ENCODE results near the gene UTP15. TPM values are rescaled to one million over a fixed set of nuclear protein-coding genes. Genes with fewer than 3 reads are reported as not detected.

The UTP15 gene
- total and polyA plus RNA-seq, 10 of the 15 experiments (the other 5 are each of a cell fraction or from before 2014, with no cell fraction given) = 22.5 to 39.4 (median 29.6) TPM

DNA sequence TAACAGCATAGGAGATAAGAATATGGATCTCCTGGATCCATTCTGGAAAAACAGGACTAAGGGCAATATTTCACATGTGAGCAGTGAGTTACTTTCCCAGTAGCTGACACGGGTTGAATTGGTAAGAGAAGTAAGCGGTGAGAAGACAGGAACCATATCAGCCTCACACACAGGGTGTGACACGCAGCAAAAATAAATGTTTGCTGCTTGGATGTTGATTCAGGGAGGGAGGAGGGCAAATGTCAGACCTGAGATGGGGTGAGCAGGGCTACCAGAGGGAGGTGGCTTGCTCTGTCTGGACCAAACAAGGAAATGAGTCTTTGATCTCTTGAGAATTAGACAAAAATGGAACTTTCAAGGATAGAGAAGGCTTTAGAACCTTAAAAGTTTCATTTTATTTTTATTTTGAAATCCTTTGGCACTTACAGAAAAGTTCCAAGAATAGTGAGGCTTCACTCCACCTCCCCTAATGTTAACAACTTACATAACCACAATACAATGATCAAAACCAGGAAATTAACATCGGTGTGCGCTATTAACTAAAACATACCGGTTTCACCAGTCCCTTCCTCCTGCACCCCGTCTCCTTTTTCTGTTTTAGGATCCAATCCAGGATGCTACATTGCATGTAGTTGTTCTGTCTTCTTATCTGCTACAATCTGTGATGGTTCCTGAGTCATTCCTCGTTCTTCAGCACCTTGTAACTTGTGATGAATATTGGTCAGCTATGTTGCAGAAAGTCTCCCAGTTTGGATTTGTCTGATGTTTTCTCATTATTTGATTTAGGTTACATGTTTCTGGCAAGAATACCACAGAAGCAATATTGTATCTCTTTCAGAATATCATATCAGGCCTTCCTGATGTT is 39.9 kb downstream of the UTP15 start:
- Histone ChIP-seq H3K9ac (ENCODE audit: control insufficient read depth, insufficient read depth, low read length) (no peak overlapping the region), H3K9me3 (replicated peaks; ENCODE audit: control insufficient read depth, insufficient read depth, low read length) (no peaks in the 10 kb centered on the region), H3K4me1 (ENCODE audit: control insufficient read depth, insufficient read depth, low read length) (no peaks in the 10 kb centered on the region), H3K79me2 (ENCODE audit: control insufficient read depth, insufficient read depth, low read length) (no peaks in the 10 kb centered on the region), H3K4me2 (ENCODE audit: control insufficient read depth, insufficient read depth) (no peak overlapping the region), H4K20me1 (ENCODE audit: control insufficient read depth, insufficient read depth) (no peaks in the 10 kb centered on the region), H3K27me3 (replicated peaks in 1 of 2; ENCODE audit: control insufficient read depth in 2 of 2, insufficient read depth in 2 of 2, low read length in 1 of 2) (no peaks in the 10 kb centered on the region), H2AFZ (ENCODE audit: control insufficient read depth, low read depth, low read length) (no peak overlapping the region), H3K36me3 (ENCODE audit: control insufficient read depth in 2 of 2, insufficient read depth in 2 of 2, low read length in 1 of 2) (no peaks in the 10 kb centered on the region), H3K27ac (ENCODE audit: control insufficient read depth, insufficient read depth) (no peak overlapping the region), H3K4me3 (no peak overlapping the region)
- in situ Hi-C loops (cut with MboI) (no loop called here), intact Hi-C loops (cut with micrococcal nuclease; ENCODE audit: unreplicated experiment) (no loop called here)
- ChIA-PET RAD21 (ENCODE audit: unreplicated experiment) (no interaction called here), CTCF (interaction anchor here (0.5 to 1.2 kb wide), 5 partner anchors 8 to 188 kb away, joined by 3 to 5 read pairs (median 3); no protein-coding TSS in a partner anchor), SMC1A (ENCODE audit: uncharacterized antibody, unreplicated experiment) (interaction anchor here (1.1 to 2.7 kb wide), 4 partner anchors 19 to 182 kb away, joined by 3 to 11 read pairs (median 4); no protein-coding TSS in a partner anchor), POLR2A (no interaction called here)
- DNase-seq (ENCODE audit: low read depth, low spot score) (no peak), ATAC-seq (no peak), FAIRE-seq (no peak)
- no peak for TF ChIP-seq HDAC2 (IDR thresholded peaks at IDR 0.05)
- TF ChIP-seq CBX3 (IDR thresholded peaks at IDR 0.05; ENCODE audit: borderline replicate concordance, low read depth) = no peak
- no peak for TF ChIP-seq ESRRA (IDR thresholded peaks at IDR 0.05; ENCODE audit: low read length)
- TF ChIP-seq ATF2 (IDR thresholded peaks at IDR 0.05; ENCODE audit: low read length) = no peak
- TF ChIP-seq NFYB (IDR thresholded peaks at IDR 0.05; ENCODE audit: insufficient read depth, low read depth, low read length) = no peak
- TF ChIP-seq POLR2AphosphoS5 (IDR thresholded peaks at IDR 0.05; ENCODE audit: low read length) = no peak
- no peak for TF ChIP-seq E4F1 (IDR thresholded peaks at IDR 0.05; ENCODE audit: borderline replicate concordance, partially characterized antibody)
- TF ChIP-seq FOS (IDR thresholded peaks at IDR 0.05; ENCODE audit: borderline replicate concordance, extremely low read depth, insufficient read length) = no peak
- TF ChIP-seq ZNF274 (IDR thresholded peaks at IDR 0.05; ENCODE audit: insufficient read depth, insufficient read length) = no peak
- TF ChIP-seq, protein P1, sequence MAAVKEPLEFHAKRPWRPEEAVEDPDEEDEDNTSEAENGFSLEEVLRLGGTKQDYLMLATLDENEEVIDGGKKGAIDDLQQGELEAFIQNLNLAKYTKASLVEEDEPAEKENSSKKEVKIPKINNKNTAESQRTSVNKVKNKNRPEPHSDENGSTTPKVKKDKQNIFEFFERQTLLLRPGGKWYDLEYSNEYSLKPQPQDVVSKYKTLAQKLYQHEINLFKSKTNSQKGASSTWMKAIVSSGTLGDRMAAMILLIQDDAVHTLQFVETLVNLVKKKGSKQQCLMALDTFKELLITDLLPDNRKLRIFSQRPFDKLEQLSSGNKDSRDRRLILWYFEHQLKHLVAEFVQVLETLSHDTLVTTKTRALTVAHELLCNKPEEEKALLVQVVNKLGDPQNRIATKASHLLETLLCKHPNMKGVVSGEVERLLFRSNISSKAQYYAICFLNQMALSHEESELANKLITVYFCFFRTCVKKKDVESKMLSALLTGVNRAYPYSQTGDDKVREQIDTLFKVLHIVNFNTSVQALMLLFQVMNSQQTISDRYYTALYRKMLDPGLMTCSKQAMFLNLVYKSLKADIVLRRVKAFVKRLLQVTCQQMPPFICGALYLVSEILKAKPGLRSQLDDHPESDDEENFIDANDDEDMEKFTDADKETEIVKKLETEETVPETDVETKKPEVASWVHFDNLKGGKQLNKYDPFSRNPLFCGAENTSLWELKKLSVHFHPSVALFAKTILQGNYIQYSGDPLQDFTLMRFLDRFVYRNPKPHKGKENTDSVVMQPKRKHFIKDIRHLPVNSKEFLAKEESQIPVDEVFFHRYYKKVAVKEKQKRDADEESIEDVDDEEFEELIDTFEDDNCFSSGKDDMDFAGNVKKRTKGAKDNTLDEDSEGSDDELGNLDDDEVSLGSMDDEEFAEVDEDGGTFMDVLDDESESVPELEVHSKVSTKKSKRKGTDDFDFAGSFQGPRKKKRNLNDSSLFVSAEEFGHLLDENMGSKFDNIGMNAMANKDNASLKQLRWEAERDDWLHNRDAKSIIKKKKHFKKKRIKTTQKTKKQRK (IDR thresholded peaks at IDR 0.05; ENCODE audit: low read depth, low read length) = no peak
- TF ChIP-seq PML (IDR thresholded peaks at IDR 0.05; ENCODE audit: low read length) = no peak
- TF ChIP-seq RBBP5 (conservative IDR thresholded peaks at IDR 0.05) = no peak
- no TSS peak for BruUV-seq (replicated peaks)
- WGBS (ENCODE audit: insufficient coverage, insufficient replicate concordance, low lambda C conversion rate, missing lambda C conversion rate) = 66% methylated on average over 8 of the region's 8 CpGs

Measured in GM12878 (cell line).